AG09319 (cell line): ENCODE measurements around the gene ITPK1.

Experiments
- DNase-seq: peaks from one replicate; pipeline ENCODE4 v3.0.0-alpha.2; 2010; ENCODE audit warnings: low read depth; ENCODE audit errors: extremely low read depth
- TF ChIP-seq, protein P1 (sequence below): IDR thresholded peaks from 2 replicates; pipeline ENCODE4 v1.5.1; 2011; ENCODE audit warnings: low read depth, mild to moderate bottlenecking, inconsistent platforms, low read length, moderate library complexity

The ITPK1 gene

DNA sequence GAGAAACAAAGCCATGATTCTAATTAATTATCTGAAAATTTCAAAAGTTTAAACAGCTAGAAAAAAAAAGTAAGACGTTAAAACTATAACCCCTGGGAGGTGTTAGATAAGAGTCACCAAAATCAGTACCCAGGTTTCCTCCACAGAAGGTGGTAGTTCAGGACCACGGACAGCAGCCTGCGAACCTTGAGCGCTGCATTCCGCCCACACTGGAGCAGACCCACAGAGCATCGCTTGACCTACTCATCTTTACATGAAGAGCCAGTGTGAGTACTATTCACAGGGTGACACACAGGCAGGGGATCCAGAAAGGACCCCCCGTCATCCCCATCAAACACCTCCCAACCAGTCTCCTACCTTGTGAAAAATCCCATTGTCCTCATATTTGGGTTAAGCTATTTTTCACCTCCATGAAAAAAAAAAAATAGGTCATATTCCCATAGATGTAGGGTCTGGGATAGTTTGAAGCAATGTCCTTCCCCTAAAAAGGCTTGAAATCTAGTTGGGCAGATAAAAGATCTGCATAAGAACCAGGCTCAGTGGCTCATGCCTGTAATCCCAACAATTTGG is 201.6 kb downstream of the ITPK1 start:
- TF ChIP-seq, protein P1, sequence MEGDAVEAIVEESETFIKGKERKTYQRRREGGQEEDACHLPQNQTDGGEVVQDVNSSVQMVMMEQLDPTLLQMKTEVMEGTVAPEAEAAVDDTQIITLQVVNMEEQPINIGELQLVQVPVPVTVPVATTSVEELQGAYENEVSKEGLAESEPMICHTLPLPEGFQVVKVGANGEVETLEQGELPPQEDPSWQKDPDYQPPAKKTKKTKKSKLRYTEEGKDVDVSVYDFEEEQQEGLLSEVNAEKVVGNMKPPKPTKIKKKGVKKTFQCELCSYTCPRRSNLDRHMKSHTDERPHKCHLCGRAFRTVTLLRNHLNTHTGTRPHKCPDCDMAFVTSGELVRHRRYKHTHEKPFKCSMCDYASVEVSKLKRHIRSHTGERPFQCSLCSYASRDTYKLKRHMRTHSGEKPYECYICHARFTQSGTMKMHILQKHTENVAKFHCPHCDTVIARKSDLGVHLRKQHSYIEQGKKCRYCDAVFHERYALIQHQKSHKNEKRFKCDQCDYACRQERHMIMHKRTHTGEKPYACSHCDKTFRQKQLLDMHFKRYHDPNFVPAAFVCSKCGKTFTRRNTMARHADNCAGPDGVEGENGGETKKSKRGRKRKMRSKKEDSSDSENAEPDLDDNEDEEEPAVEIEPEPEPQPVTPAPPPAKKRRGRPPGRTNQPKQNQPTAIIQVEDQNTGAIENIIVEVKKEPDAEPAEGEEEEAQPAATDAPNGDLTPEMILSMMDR: no peak
- no peak for DNase-seq

DNA sequence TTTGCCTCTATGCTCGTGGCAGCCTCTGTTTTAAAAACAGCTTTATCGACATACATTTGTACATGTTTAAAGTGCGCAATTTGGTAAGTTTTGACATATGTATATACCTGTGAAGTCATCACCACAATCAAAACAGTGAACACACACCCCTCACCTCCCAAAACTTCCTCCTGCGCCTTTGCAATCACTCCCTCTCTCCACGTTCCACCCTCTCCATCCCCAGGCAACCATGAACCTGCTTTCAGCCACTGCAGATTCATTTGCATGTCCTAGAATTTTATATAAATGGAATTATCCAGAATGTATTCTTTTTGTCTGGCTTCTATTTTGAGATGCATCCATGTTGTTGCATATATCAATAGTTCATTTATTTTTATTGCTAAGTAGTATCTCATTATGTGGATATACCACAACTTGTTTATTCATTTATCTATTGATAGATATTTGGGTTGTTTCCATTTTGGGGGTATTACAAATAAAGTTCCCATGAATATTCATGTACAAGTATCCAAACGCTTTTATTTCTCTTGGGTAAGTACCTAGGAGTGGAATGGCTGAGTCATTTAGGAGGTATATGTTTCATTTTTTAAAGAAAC is 208.3 kb downstream of the ITPK1 start:
- no peak for DNase-seq
- TF ChIP-seq, protein P1: no peak

DNA sequence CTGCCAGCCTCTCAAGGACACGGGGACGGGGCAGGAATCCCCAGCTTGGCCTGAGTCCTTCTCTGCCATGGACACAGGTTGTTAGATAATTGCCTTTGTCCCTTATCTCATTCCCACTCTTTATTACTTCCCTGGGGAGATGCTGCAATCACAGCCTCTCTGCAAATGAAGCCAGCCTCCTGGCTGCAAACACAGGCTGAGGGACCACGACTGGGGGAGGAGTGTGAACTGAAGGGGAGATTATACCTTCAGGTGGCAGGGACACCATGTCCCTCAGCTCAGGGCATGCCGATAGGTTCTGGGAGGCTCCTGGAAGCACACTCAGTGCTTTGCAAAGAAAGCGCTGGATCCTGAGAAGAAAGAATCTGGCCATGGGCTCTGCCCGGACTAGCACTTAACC is 208.9 kb downstream of the ITPK1 start:
- TF ChIP-seq, protein P1: no peak
- DNase-seq: no peak

DNA sequence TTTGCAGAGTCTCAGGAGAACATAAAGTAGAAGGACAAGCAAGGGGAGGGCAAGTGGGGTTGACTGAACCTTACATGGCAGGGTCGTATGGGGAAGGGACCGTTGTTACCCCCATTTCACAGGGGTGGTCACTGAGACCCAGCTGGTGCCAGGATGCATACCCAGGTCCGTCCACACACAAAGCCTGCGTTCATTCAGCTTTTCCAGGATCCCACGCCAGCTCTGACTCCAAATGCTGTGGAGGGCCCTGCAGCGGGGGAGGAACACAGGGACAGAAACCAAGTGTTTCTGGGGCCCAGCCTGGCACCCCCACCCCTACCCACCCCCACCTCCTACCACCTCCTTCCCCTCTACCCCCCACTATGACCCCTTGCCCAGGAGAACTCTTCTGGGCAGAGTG is 209.3 kb downstream of the ITPK1 start:
- TF ChIP-seq, protein P1: no peak
- DNase-seq: no peak

DNA sequence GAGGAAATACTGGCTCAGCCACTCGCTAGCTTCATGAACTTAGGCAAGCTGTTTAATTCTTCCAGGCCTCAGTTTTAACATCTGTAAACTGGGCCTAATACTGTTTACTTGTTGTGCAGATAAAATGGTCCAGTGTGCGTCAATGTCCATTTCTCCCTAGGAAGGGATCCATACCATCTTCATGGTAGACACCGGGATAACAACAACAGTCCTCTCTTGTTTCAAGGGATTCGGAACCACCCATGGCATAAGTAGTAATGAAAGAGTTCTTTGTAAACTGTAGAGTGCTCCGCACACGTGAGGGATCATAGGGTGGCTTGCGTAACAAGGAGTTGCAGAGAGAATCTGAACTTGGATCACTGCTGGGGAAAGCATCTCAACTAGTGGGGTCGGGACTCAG is 210.1 kb downstream of the ITPK1 start:
- no peak for DNase-seq
- TF ChIP-seq, protein P1: no peak

DNA sequence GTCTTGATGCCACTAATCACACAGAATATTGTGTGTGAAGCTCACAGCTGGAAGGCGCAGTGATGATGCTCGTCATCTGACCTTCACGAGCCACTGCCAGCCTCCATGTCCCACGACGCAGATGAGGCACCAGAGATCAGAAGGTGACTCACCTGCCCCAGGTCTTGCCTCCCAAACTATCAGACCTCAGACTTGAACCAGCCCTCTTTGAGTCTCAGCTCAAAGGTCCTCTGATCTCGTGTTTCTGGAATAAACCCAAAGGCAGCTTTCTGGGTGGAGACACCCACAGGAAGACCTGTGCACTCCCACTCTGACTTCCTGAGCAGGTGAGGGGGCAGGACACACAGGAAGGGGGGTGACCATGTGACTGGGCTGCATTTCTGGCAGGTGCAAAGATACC is 212.4 kb downstream of the ITPK1 start:
- TF ChIP-seq, protein P1: no peak
- DNase-seq: no peak

DNA sequence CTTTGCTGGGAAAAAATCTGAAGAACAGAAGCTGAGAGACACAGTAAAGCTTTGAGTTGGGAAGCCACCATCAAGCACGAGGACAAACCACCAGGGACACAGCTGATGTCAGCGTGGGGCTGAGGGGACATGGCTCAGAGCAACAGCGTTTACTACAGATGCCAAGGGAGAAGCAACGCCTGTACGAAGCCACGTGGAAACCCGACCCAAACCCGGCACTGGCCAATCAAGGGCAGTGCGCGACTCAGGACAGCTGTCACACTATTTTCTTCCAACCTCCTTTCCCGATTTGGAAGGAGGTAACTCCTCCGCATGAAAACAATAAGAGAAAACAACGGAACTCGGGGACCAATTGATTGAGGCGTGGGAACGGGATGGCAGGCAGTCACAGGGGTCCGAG is 213.0 kb downstream of the ITPK1 start:
- TF ChIP-seq, protein P1: no peak
- no peak for DNase-seq
